Stimulated activated naive B cell treated with anti-CD40 and anti-IgM and Interleukin-4, amounts not matched to agents 10 μg/mL and 1 μg/mL and 100 μg/mL, for 72 hours (primary cell): ENCODE measurements around the gene FRAS1.

Experiments used
- ATAC-seq, 2 donors: fragments of 150-1000 bp; cut with Tn5 transposase; replicated peaks; 2 replicates each; pipeline ENCODE4 v1.10.0; 2021; ENCODE audit warnings: moderate library complexity in 1 of 2
- DNase-seq: peaks from one replicate; pipeline ENCODE4 v3.0.0; 2021
- H3K27ac Mint-ChIP-seq: one replicate; pipeline ENCODE4 v1.8.0; 2022; ENCODE audit warnings: mild to moderate bottlenecking, mixed read lengths
- H3K27me3 Mint-ChIP-seq, 2 donors: one replicate each; pipeline ENCODE4 v1.8.0; 2022; ENCODE audit warnings: mixed read lengths in 2 of 2
- H3K36me3 Mint-ChIP-seq, 2 donors: one replicate each; pipeline ENCODE4 v1.8.0; 2022; ENCODE audit warnings: mixed read lengths in 2 of 2, mild to moderate bottlenecking in 1 of 2
- H3K4me1 Mint-ChIP-seq, 2 donors: one replicate each; pipeline ENCODE4 v1.8.0; 2022; ENCODE audit warnings: mixed read lengths in 2 of 2, mild to moderate bottlenecking in 1 of 2
- H3K4me3 Mint-ChIP-seq, 2 donors: one replicate each; pipeline ENCODE4 v1.8.0; 2022; ENCODE audit warnings: mild to moderate bottlenecking in 2 of 2, mixed read lengths in 2 of 2, moderate library complexity in 1 of 2
- H3K9me3 Mint-ChIP-seq, 2 donors: one replicate each; pipeline ENCODE4 v1.8.0; 2022; ENCODE audit warnings: mixed read lengths in 2 of 2, mild to moderate bottlenecking in 1 of 2

The FRAS1 gene

GRCh38 chr4:78210694-78211410 is 153.7 kb downstream of the FRAS1 start:
- no peaks in the 10 kb centered on the region for H3K36me3 Mint-ChIP-seq

DNA sequence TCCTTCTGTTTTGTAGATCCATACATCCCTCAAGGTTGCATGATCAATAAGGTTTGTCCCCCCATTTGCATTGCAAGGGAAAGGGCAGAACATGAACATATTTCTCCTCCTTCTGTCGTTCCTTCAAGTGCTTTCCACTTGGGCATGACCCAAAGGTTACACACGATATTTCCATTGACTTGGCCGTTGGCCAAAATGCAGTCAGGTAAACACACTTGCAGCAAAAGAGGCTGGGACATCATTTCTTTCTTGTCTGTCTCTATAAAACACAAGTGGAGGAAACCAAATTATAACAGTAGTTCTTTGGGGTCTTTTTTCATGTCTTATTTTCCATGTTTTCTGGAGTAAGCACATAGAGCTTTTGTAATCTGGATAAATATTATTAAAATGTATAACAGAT is 156.1 kb downstream of the FRAS1 start:
- DNase-seq, result no peak
- H3K9me3 Mint-ChIP-seq, result no peaks in the 10 kb centered on the region
- peaks cover 6 to 8% of the 10 kb centered on the region in 2 donors for H3K27me3 Mint-ChIP-seq
- H3K36me3 Mint-ChIP-seq, result no peaks in the 10 kb centered on the region
- no peak overlapping the region for H3K4me3 Mint-ChIP-seq
- no peak overlapping the region for H3K27ac Mint-ChIP-seq
- ATAC-seq, result no peak
- H3K4me1 Mint-ChIP-seq, result no peaks in the 10 kb centered on the region

More at GRCh38 chr4:78210694-78211410, 153.7 kb downstream of the FRAS1 start:
- Mint-ChIP-seq H3K27ac (no peak overlapping the region), H3K4me1 (no peaks in the 10 kb centered on the region), H3K4me3 (no peak overlapping the region), H3K9me3 (no peaks in the 10 kb centered on the region), H3K27me3 (peaks cover 8 to 10% of the 10 kb centered on the region in 2 donors)
- ATAC-seq (no peak), DNase-seq (no peak)

DNA sequence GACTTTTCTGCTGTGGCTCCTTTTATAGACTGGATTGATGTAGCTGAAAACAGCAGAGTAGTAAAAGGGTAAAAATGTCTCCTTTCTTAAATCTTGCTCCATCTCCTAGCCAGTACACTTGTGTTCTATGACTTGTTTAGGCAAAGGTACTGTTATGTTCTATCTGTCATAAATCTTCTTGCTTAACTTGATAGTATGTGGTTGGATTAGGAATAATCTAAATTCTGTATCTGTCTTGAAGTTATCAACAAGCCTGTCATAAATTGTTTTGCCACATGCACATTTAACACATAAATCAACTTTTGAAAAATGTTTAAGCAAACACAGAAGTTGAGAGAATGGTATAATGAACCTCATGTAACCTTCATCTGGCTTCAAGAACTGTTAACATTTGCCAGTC is 157.0 kb downstream of the FRAS1 start:
- Mint-ChIP-seq H3K27me3 (peaks cover 6 to 8% of the 10 kb centered on the region in 2 donors), H3K4me1 (no peaks in the 10 kb centered on the region)
- no peak for DNase-seq

GRCh38 chr4:78217557-78217956 is 160.4 kb downstream of the FRAS1 start:
- Mint-ChIP-seq H3K4me1 (no peaks in the 10 kb centered on the region), H3K36me3 (no peaks in the 10 kb centered on the region), H3K27ac (no peak overlapping the region), H3K27me3 (no peaks in the 10 kb centered on the region), H3K9me3 (no peaks in the 10 kb centered on the region), H3K4me3 (no peak overlapping the region)
- no peak for DNase-seq
- no peak for ATAC-seq

More for the DNA sequence above, 157.0 kb downstream of the FRAS1 start:
- H3K4me3 Mint-ChIP-seq, result no peak overlapping the region
- H3K9me3 Mint-ChIP-seq, result no peaks in the 10 kb centered on the region
- ATAC-seq, result no peak
- no peaks in the 10 kb centered on the region for H3K36me3 Mint-ChIP-seq
- no peak overlapping the region for H3K27ac Mint-ChIP-seq

GRCh38 chr4:78218260-78218659 is 161.1 kb downstream of the FRAS1 start:
- Mint-ChIP-seq H3K4me3 (no peak overlapping the region), H3K9me3 (no peaks in the 10 kb centered on the region), H3K36me3 (no peaks in the 10 kb centered on the region), H3K4me1 (no peaks in the 10 kb centered on the region), H3K27ac (no peak overlapping the region), H3K27me3 (no peaks in the 10 kb centered on the region)
- no peak for DNase-seq
- ATAC-seq, result no peak

GRCh38 chr4:78219825-78220224 is 162.7 kb downstream of the FRAS1 start:
- Mint-ChIP-seq H3K36me3 (no peaks in the 10 kb centered on the region), H3K27ac (no peak overlapping the region), H3K9me3 (no peaks in the 10 kb centered on the region), H3K4me1 (no peaks in the 10 kb centered on the region), H3K4me3 (no peak overlapping the region), H3K27me3 (no peaks in the 10 kb centered on the region)
- no peak for ATAC-seq
- DNase-seq, result no peak

GRCh38 chr4:78220283-78220682 is 163.2 kb downstream of the FRAS1 start:
- Mint-ChIP-seq H3K27ac (no peak overlapping the region), H3K36me3 (no peaks in the 10 kb centered on the region), H3K27me3 (no peaks in the 10 kb centered on the region), H3K9me3 (no peaks in the 10 kb centered on the region), H3K4me1 (no peaks in the 10 kb centered on the region), H3K4me3 (no peak overlapping the region)
- DNase-seq, result no peak
- ATAC-seq, result no peak

- Mint-ChIP-seq H3K4me3 (no peak overlapping the region), H3K27ac (no peak overlapping the region), H3K4me1 (no peaks in the 10 kb centered on the region), H3K9me3 (peaks cover 0 to 8% of the 10 kb centered on the region in 2 donors), H3K36me3 (peaks cover 3 to 4% of the 10 kb centered on the region in 2 donors), H3K27me3 (peaks cover 0 to 8% of the 10 kb centered on the region in 2 donors)
- DNase-seq (no peak), ATAC-seq (no peak)
Measured at GRCh38 chr4:78222575-78223186, 165.6 kb downstream of the FRAS1 start.

- peaks cover 6 to 8% of the 10 kb centered on the region in 2 donors for H3K27me3 Mint-ChIP-seq
- H3K36me3 Mint-ChIP-seq, result peaks cover 3 to 4% of the 10 kb centered on the region in 2 donors
- H3K9me3 Mint-ChIP-seq, result peaks cover 0 to 8% of the 10 kb centered on the region in 2 donors
- DNase-seq (no peak), ATAC-seq (no peak)
- H3K4me1 Mint-ChIP-seq, result no peaks in the 10 kb centered on the region
- no peak overlapping the region for H3K4me3 Mint-ChIP-seq
- no peak overlapping the region for H3K27ac Mint-ChIP-seq
Measured at GRCh38 chr4:78225236-78225635, 168.1 kb downstream of the FRAS1 start.

DNA sequence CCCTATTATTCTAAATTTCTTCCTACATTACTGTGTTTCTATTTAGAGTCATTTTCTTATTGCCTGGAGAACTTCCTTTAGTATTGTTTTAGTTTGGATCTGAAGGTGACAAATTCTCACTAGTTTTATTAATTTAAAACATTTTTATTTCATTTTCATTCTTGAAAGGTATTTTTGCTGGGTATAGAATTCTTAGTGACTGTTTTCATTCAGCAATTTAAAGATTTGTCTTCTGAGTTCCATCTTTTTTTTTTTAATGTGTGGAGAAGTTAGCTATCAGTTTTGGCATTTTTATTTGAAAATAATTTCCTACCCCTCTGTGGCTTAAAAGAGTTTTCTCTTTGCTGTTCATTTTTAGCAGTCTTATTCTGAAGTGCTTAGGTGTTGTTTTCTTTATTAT is 169.2 kb downstream of the FRAS1 start:
- H3K9me3 Mint-ChIP-seq, result peaks cover 0 to 8% of the 10 kb centered on the region in 2 donors
- H3K4me1 Mint-ChIP-seq, result no peaks in the 10 kb centered on the region
- no peak overlapping the region for H3K4me3 Mint-ChIP-seq
- H3K27ac Mint-ChIP-seq, result no peak overlapping the region
- peaks cover 6 to 8% of the 10 kb centered on the region in 2 donors for H3K27me3 Mint-ChIP-seq
- H3K36me3 Mint-ChIP-seq, result peaks cover 3 to 4% of the 10 kb centered on the region in 2 donors
- DNase-seq (no peak), ATAC-seq (no peak)

DNA sequence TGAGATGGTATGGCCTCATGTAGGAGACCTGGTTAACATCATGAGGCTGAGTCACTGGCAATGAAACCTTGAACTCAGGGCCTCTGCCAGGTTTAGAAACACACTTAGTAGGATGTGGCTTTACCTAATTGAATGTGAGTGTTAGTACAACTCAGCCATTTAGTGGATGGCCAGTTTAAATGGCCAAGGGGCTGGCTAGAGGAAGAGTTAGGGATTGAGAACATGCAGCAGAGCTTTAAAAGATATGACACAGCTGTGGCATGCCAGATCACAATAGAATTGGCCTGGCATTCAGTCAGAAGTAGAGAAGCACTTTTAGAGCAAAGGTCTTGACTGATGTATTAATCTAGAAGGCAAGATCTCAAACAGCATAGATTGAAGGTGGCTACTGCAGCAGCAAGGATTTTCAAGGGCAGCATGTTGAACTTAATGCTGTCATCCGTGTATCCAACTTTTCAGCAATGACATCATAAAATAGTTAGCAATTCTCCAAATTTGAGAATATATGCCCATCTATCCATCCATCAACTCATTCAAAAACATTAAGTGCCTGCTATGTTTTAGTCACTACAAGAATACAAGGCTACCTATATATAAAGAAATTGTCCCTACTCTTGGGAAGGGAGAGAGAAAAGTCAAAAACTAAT is 170.4 kb downstream of the FRAS1 start:
- Mint-ChIP-seq H3K4me3 (no peak overlapping the region), H3K27ac (no peak overlapping the region), H3K4me1 (no peaks in the 10 kb centered on the region), H3K36me3 (peaks cover 3 to 4% of the 10 kb centered on the region in 2 donors), H3K9me3 (peaks cover 0 to 8% of the 10 kb centered on the region in 2 donors), H3K27me3 (peaks cover 6 to 8% of the 10 kb centered on the region in 2 donors)
- ATAC-seq, result no peak
- no peak for DNase-seq

GRCh38 chr4:78235800-78236199 is 178.7 kb downstream of the FRAS1 start:
- no peak overlapping the region for H3K4me3 Mint-ChIP-seq
- no peak for ATAC-seq
- no peaks in the 10 kb centered on the region for H3K36me3 Mint-ChIP-seq
- DNase-seq, result no peak
- no peaks in the 10 kb centered on the region for H3K9me3 Mint-ChIP-seq
- peaks cover 0 to 10% of the 10 kb centered on the region in 2 donors for H3K27me3 Mint-ChIP-seq
- H3K27ac Mint-ChIP-seq, result no peak overlapping the region
- H3K4me1 Mint-ChIP-seq, result no peaks in the 10 kb centered on the region

DNA sequence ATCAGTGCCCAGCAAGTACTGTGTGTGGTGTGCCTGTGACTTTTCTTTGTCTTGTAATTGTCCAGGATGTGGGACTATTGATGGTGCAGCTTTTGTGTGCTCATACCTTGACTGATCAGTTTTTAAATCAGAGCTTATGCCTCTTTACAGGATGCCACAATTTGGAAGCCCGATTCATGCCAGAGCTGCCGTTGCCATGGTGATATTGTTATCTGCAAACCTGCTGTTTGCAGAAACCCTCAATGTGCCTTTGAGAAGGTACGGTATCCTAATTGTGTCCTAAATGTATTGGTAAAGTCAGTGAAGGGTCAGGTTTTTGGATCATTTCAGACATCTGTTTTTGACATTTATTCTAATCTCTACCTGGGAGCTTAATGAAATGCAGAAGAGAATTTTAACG is 180.2 kb downstream of the FRAS1 start:
- DNase-seq (no peak), ATAC-seq (no peak)
- H3K9me3 Mint-ChIP-seq, result no peaks in the 10 kb centered on the region

GRCh38 chr4:78242071-78242470 is 184.9 kb downstream of the FRAS1 start:
- Mint-ChIP-seq H3K27me3 (peaks cover 0 to 7% of the 10 kb centered on the region in 2 donors), H3K4me1 (no peaks in the 10 kb centered on the region), H3K9me3 (no peaks in the 10 kb centered on the region), H3K36me3 (no peaks in the 10 kb centered on the region), H3K4me3 (no peak overlapping the region), H3K27ac (no peak overlapping the region)
- DNase-seq, result no peak
- no peak for ATAC-seq

More for the DNA sequence above, 180.2 kb downstream of the FRAS1 start:
- Mint-ChIP-seq H3K4me3 (no peak overlapping the region), H3K27ac (no peak overlapping the region), H3K4me1 (no peaks in the 10 kb centered on the region), H3K36me3 (no peaks in the 10 kb centered on the region), H3K27me3 (peaks cover 0 to 10% of the 10 kb centered on the region in 2 donors)
